Measurements from ENCODE around the gene CLCN6. TPM values are rescaled to one million over a fixed set of nuclear protein-coding genes. Genes with fewer than 3 reads are reported as not detected.

CLCN6 gene
- total RNA-seq, 2 donors from 2014 or later, result 29.6 to 31.5 TPM

- H3K4me1 Mint-ChIP-seq, result peaks cover 37% of the 10 kb centered on the region
- Histone ChIP-seq H3K4me1 (ENCODE audit: control insufficient read depth, insufficient read depth, low read length) (peaks cover 18% of the 10 kb centered on the region), H3K27me3 (ENCODE audit: control insufficient read depth, insufficient read depth, low read length, poor library complexity, severe bottlenecking) (no peaks in the 10 kb centered on the region), H3K4me3 (ENCODE audit: low read length) (peak overlapping the region; percentile 98), H3K36me3 (ENCODE audit: control insufficient read depth, insufficient read depth, low read length) (peaks cover 40% of the 10 kb centered on the region), H3K27ac (ENCODE audit: low read depth, low read length) (peak overlapping the region; percentile 72), H3K9me3 (ENCODE audit: control insufficient read depth, low read length) (no peaks in the 10 kb centered on the region), H3K9ac (ENCODE audit: extremely low read depth, low read length, poor library complexity, severe bottlenecking) (peak overlapping the region; percentile 64)
- peak overlapping the region; percentile 97 for H3K4me3 Mint-ChIP-seq
- TF ChIP-seq CTCF (conservative IDR thresholded peaks at IDR 0.05), result no peak
- DNase-seq, result peak; percentile 63
- H3K27me3 Mint-ChIP-seq (ENCODE audit: insufficient read depth), result no peaks in the 10 kb centered on the region
- 2 to 8% methylated on average over 1 to 20 of the region's 20 CpGs for WGBS, 2 experiments (ENCODE audit: insufficient coverage in 1 of 2, insufficient read length in 1 of 2)
- H3K27ac Mint-ChIP-seq, result peak overlapping the region; percentile 99
- peaks cover 26% of the 10 kb centered on the region for H3K36me3 Mint-ChIP-seq (ENCODE audit: low read depth)
- H3K9me3 Mint-ChIP-seq, result no peaks in the 10 kb centered on the region
Observed at GRCh38 chr1:11806307-11806936, 431 bp downstream of the CLCN6 start.

GRCh38 chr1:11807133-11807532 is 1.1 kb downstream of the CLCN6 start:
- no peaks in the 10 kb centered on the region for H3K9me3 Mint-ChIP-seq
- H3K4me1 ChIP-seq (ENCODE audit: control insufficient read depth, insufficient read depth, low read length), result peaks cover 18% of the 10 kb centered on the region
- no peaks in the 10 kb centered on the region for H3K27me3 ChIP-seq (ENCODE audit: control insufficient read depth, insufficient read depth, low read length, poor library complexity, severe bottlenecking)
- 76 to 80% methylated on average over 1 to 2 of the region's 2 CpGs for WGBS, 2 experiments (ENCODE audit: insufficient coverage in 1 of 2, insufficient read length in 1 of 2)
- no peak for DNase-seq
- H3K27ac Mint-ChIP-seq, result no peak overlapping the region
- H3K27me3 Mint-ChIP-seq (ENCODE audit: insufficient read depth), result no peaks in the 10 kb centered on the region
- peaks cover 35% of the 10 kb centered on the region for H3K4me1 Mint-ChIP-seq
- H3K9me3 ChIP-seq (ENCODE audit: control insufficient read depth, low read length), result no peaks in the 10 kb centered on the region
- H3K36me3 ChIP-seq (ENCODE audit: control insufficient read depth, insufficient read depth, low read length), result peaks cover 47% of the 10 kb centered on the region
- H3K4me3 ChIP-seq (ENCODE audit: low read length), result peak overlapping the region; percentile 98
- peaks cover 32% of the 10 kb centered on the region for H3K36me3 Mint-ChIP-seq (ENCODE audit: low read depth)
- no peak overlapping the region for H3K27ac ChIP-seq (ENCODE audit: low read depth, low read length)
- peak overlapping the region; percentile 97 for H3K4me3 Mint-ChIP-seq
- H3K9ac ChIP-seq (ENCODE audit: extremely low read depth, low read length, poor library complexity, severe bottlenecking), result peak overlapping the region; percentile 64
- TF ChIP-seq CTCF (conservative IDR thresholded peaks at IDR 0.05), result no peak

GRCh38 chr1:11813021-11813420 is 7.0 kb downstream of the CLCN6 start:
- H3K27me3 ChIP-seq (ENCODE audit: control insufficient read depth, insufficient read depth, low read length, poor library complexity, severe bottlenecking), result no peaks in the 10 kb centered on the region
- peaks cover 77% of the 10 kb centered on the region for H3K36me3 ChIP-seq (ENCODE audit: control insufficient read depth, insufficient read depth, low read length)
- TF ChIP-seq CTCF (conservative IDR thresholded peaks at IDR 0.05), result no peak
- Mint-ChIP-seq H3K36me3 (ENCODE audit: low read depth) (peaks cover 67% of the 10 kb centered on the region), H3K27me3 (ENCODE audit: insufficient read depth) (no peaks in the 10 kb centered on the region), H3K9me3 (no peaks in the 10 kb centered on the region), H3K4me1 (no peaks in the 10 kb centered on the region), H3K4me3 (no peak overlapping the region), H3K27ac (no peak overlapping the region)
- DNase-seq, result no peak
- WGBS, 2 experiments (ENCODE audit: insufficient coverage in 1 of 2, insufficient read length in 1 of 2), result 89 to 97% methylated on average over 4 to 5 of the region's 5 CpGs
- H3K9ac ChIP-seq (ENCODE audit: extremely low read depth, low read length, poor library complexity, severe bottlenecking), result no peak overlapping the region
- no peaks in the 10 kb centered on the region for H3K9me3 ChIP-seq (ENCODE audit: control insufficient read depth, low read length)
- no peak overlapping the region for H3K4me3 ChIP-seq (ENCODE audit: low read length)
- no peak overlapping the region for H3K27ac ChIP-seq (ENCODE audit: low read depth, low read length)
- no peaks in the 10 kb centered on the region for H3K4me1 ChIP-seq (ENCODE audit: control insufficient read depth, insufficient read depth, low read length)
